ENCODE measurements around the gene CDH4. TPM values are rescaled to one million over a fixed set of nuclear protein-coding genes. Genes with fewer than 3 reads are reported as not detected.

Gene CDH4
- total and polyA plus RNA-seq, 2 of the 13 experiments (the other 11 are each of a cell fraction or from before 2014, with no cell fraction given): not detected

GRCh38 chr20:61986762-61987321, 734.8 kb downstream of the CDH4 start:
- 95% methylated on average over 16 of the region's 16 CpGs for whole genome bisulfite sequencing (ENCODE audit: low lambda C conversion rate)
- ChIA-PET POLR2A (no interaction called here), CTCF (ENCODE audit: low intra/inter-chr PET ratio, low total read pairs) (no interaction called here)
- intact Hi-C loops (cut with micrococcal nuclease; ENCODE audit: unreplicated experiment) (no loop called here), in situ Hi-C loops (cut with HindIII; ENCODE audit: extremely low pct_ligation_motif_present, low pct_unique_long_range_greater_than_20kb) (no loop called here)
- no peaks in the 10 kb centered on the region for H3K79me2 ChIP-seq (ENCODE audit: insufficient read depth, low read length)
- ATAC-seq: no peak
- H3K4me2 ChIP-seq (ENCODE audit: low read depth, low read length): no peak overlapping the region
- no peak for FAIRE-seq
- H3K4me3 ChIP-seq (replicated peaks in 1 of 3; ENCODE audit: insufficient read depth in 1 of 3, low read depth in 2 of 3, low read length in 3 of 3): no peak overlapping the region
- TF ChIP-seq DRAP1 (CRISPR knock-in tag; IDR thresholded peaks at IDR 0.05) (no peak), SKIL (CRISPR knock-in tag; IDR thresholded peaks at IDR 0.05; ENCODE audit: borderline replicate concordance) (no peak), THAP9 (CRISPR knock-in tag; IDR thresholded peaks at IDR 0.05; ENCODE audit: borderline replicate concordance) (no peak), HINFP (CRISPR knock-in tag; IDR thresholded peaks at IDR 0.05; ENCODE audit: low read depth) (no peak), FOXO1 (CRISPR knock-in tag; IDR thresholded peaks at IDR 0.05) (no peak), ASH2L (IDR thresholded peaks at IDR 0.05; ENCODE audit: insufficient read length, low read depth, low read length) (no peak)
- no peak overlapping the region for H2AFZ ChIP-seq (ENCODE audit: low read length)
- H3K4me1 ChIP-seq (ENCODE audit: insufficient read depth, low read length): no peaks in the 10 kb centered on the region
- DNase-seq (ENCODE audit: low spot score): no peak
- H4K20me1 ChIP-seq (ENCODE audit: insufficient read depth, low read length): peaks cover 8% of the 10 kb centered on the region; the same call in 1 of the 2 replicates
- H3K27ac ChIP-seq (ENCODE audit: extremely low read length, insufficient read depth, low read length): no peak overlapping the region
- H3K27me3 ChIP-seq (ENCODE audit: control insufficient read depth in 1 of 2, insufficient read depth in 2 of 2, low read length in 2 of 2): no peaks in the 10 kb centered on the region
- peaks cover 6% of the 10 kb centered on the region for H3K9me3 ChIP-seq (ENCODE audit: low read length)
- peaks cover 27 to 70% of the 10 kb centered on the region in 2 experiments for H3K36me3 ChIP-seq (replicated peaks in 1 of 2; ENCODE audit: control insufficient read depth in 1 of 2, insufficient read depth in 2 of 2, low read length in 2 of 2)
- BruUV-seq (replicated peaks): no TSS peak
- H3K9ac ChIP-seq (ENCODE audit: insufficient read depth, low read depth, low read length): no peak overlapping the region

Data from HepG2 (cell line).